HG03521 (cell line): ENCODE results near the gene PRTN3.
"Not testable (repeated sequence)": the region's sequence is repeated elsewhere in the genome, so short reads cannot be mapped to it uniquely, and the experiment has no call there.

Experiments
- ATAC-seq: cut with Tn5 transposase; IDR thresholded peaks from one replicate; pipeline ENCODE4 v1.9.1; 2021; ENCODE audit warnings: mild to moderate bottlenecking, moderate library complexity; ENCODE audit not compliant: unreplicated experiment

Gene PRTN3

GRCh38 chr19:862581-863314 is 21.9 kb downstream of the PRTN3 start:
- ATAC-seq = no peak

GRCh38 chr19:863315-863620 is 22.5 kb downstream of the PRTN3 start:
- no peak for ATAC-seq

GRCh38 chr19:866769-867300 is 26.0 kb downstream of the PRTN3 start:
- ATAC-seq = no peak

- no peak for ATAC-seq
Measured at GRCh38 chr19:867301-867793, 26.5 kb downstream of the PRTN3 start.

GRCh38 chr19:867855-868457 is 27.2 kb downstream of the PRTN3 start:
- no peak for ATAC-seq

- ATAC-seq = no peak
Measured at GRCh38 chr19:868458-869244, 27.9 kb downstream of the PRTN3 start.

GRCh38 chr19:869245-870177 is 28.7 kb downstream of the PRTN3 start:
- ATAC-seq = no peak

- no peak for ATAC-seq
Measured at GRCh38 chr19:870314-870713, 29.5 kb downstream of the PRTN3 start.

GRCh38 chr19:870963-871401 is 30.2 kb downstream of the PRTN3 start:
- no peak for ATAC-seq

GRCh38 chr19:871446-872265 is 30.9 kb downstream of the PRTN3 start:
- ATAC-seq = no peak

- ATAC-seq = no peak
Measured at GRCh38 chr19:872266-872951, 31.6 kb downstream of the PRTN3 start.

GRCh38 chr19:873084-873483 is 32.3 kb downstream of the PRTN3 start:
- no peak for ATAC-seq

GRCh38 chr19:873561-874041 is 32.8 kb downstream of the PRTN3 start:
- ATAC-seq = no peak

GRCh38 chr19:875265-875879 is 34.6 kb downstream of the PRTN3 start:
- no peak for ATAC-seq

- ATAC-seq = no peak
Measured at GRCh38 chr19:876089-876488, 35.3 kb downstream of the PRTN3 start.

GRCh38 chr19:876780-877314 is 36.0 kb downstream of the PRTN3 start:
- ATAC-seq = no peak

- not testable (repeated sequence) for ATAC-seq
Measured at GRCh38 chr19:877992-878660, 37.3 kb downstream of the PRTN3 start.
